Bronchial epithelial cell (primary cell): Measurements from ENCODE around the gene NAP1L1. TPM values are rescaled to one million over a fixed set of nuclear protein-coding genes. Genes with fewer than 3 reads are reported as not detected.

Experiments
- DNase-seq: peaks from one replicate; pipeline ENCODE4 v3.0.0-alpha.2; 2010; ENCODE audit warnings: low read depth
- FAIRE-seq: peaks from 2 replicates; lab custom pipeline; 2011; peaks lifted over from hg19 to GRCh38; lab: Jason Lieb, UNC
- H3K27me3 ChIP-seq: 2 replicates; pipeline ENCODE4 v1.5.1; 2011; ENCODE audit warnings: low read length; ENCODE audit not compliant: control insufficient read depth, insufficient read depth
- H3K36me3 ChIP-seq: 2 replicates; pipeline ENCODE4 v1.5.1; 2011; ENCODE audit warnings: low read length; ENCODE audit not compliant: control insufficient read depth, insufficient read depth
- H3K4me3 ChIP-seq: 2 replicates; pipeline ENCODE4 v1.5.1; 2011; ENCODE audit warnings: mild to moderate bottlenecking, low read depth, low read length, control low read depth
- total RNA-seq: library from RNA; depleted of rRNA; stranded (reverse); fragments of >200 nt; gene quantifications from 2 replicates; pipeline ENCODE4 v1.2.1, GENCODE V29; 2014
- TF ChIP-seq, protein P1 (sequence below): IDR thresholded peaks from 2 replicates; pipeline ENCODE4 v1.5.1; 2011; ENCODE audit warnings: mild to moderate bottlenecking, moderate library complexity, low read length, control low read depth, inconsistent platforms; ENCODE audit not compliant: insufficient read depth, severe bottlenecking

NAP1L1 gene
- total RNA-seq, 1 donor from 2014 or later: 166 TPM

DNA sequence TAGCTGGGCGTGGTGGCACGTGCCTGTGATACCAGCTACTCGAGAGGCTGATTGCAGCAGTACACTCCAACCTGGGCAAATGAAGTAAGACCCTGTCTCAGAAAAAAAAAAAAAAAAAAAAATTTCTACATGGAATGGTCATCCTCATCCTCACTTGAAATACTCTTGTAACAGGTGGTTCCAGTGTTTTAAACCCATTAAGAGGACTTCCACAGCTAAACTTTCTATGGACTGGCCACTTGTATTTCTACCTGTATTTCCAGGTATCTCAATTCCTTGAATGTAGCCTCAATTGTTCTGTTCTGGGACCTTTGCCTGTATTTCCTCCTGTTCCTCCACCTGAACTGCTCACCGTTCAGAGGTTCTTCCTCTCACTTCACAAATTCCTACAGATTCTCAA, 41.1 kb downstream of the NAP1L1 start:
- DNase-seq (no peak), FAIRE-seq (no peak)
- TF ChIP-seq, protein P1, sequence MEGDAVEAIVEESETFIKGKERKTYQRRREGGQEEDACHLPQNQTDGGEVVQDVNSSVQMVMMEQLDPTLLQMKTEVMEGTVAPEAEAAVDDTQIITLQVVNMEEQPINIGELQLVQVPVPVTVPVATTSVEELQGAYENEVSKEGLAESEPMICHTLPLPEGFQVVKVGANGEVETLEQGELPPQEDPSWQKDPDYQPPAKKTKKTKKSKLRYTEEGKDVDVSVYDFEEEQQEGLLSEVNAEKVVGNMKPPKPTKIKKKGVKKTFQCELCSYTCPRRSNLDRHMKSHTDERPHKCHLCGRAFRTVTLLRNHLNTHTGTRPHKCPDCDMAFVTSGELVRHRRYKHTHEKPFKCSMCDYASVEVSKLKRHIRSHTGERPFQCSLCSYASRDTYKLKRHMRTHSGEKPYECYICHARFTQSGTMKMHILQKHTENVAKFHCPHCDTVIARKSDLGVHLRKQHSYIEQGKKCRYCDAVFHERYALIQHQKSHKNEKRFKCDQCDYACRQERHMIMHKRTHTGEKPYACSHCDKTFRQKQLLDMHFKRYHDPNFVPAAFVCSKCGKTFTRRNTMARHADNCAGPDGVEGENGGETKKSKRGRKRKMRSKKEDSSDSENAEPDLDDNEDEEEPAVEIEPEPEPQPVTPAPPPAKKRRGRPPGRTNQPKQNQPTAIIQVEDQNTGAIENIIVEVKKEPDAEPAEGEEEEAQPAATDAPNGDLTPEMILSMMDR: no peak
- no peak overlapping the region for H3K4me3 ChIP-seq
- H3K36me3 ChIP-seq: no peaks in the 10 kb centered on the region
- no peaks in the 10 kb centered on the region for H3K27me3 ChIP-seq

DNA sequence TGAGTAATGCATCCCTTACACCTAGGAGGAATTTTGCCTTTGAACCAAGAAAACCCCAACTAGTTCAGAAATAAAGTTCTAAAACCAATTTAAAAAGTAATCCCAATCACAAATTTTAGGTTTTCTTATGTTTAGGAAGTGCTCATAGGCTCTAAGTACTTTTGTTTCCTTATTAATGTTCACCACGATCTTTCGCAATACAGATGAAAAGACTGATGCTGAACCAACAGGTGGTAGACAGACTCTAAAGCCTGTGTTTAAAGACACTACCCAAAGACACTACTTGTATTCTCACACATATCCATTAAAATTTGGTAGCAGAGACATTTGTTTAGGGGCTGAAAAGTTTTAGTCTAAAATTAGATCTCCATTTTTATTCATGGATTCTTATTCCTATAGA, 42.3 kb downstream of the NAP1L1 start:
- TF ChIP-seq, protein P1: no peak
- Histone ChIP-seq H3K4me3 (no peak overlapping the region), H3K27me3 (no peaks in the 10 kb centered on the region), H3K36me3 (no peaks in the 10 kb centered on the region)
- FAIRE-seq: no peak
- DNase-seq: no peak

DNA sequence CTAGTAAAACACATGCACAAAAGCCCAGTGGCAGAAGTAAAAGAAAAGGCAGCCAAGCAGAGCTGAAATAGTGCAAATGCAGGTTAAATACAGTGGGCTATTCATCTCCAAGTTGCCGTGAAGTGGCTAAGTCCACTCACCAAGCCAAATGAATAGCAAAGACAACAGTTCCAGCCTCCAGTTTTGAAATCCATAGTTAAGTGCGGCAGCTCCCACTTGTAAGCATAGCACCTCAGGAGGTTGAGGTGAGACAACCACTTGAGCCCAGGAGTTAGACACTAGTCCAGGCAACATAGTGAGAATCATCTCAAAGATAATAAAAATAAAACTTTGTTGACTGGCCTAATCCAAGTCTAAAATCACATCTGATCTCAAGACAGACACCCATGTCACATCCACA, 43.1 kb downstream of the NAP1L1 start:
- DNase-seq: no peak
- H3K27me3 ChIP-seq: no peaks in the 10 kb centered on the region
- H3K4me3 ChIP-seq: no peak overlapping the region
- no peak for FAIRE-seq
- TF ChIP-seq, protein P1: no peak
- H3K36me3 ChIP-seq: no peaks in the 10 kb centered on the region

DNA sequence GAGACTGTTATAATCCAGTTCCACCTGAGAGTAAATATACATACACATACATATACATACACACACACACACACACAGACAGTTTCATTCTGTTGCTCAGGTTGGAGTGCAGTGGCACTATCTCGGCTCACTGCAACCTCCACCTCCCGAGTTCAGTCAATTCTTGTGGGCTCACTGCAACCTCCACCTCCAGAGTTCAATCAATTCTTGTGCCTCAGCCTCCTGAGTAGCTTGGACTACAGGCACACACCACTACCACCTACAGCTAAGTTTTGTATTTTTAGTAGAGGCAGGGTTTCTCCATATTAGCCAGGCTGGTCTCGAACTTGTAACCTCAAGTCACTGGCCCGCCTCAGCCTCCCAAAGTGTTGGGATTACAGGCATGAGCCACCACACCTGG, 44.0 kb downstream of the NAP1L1 start:
- Histone ChIP-seq H3K27me3 (no peaks in the 10 kb centered on the region), H3K4me3 (no peak overlapping the region), H3K36me3 (no peaks in the 10 kb centered on the region)
- no peak for FAIRE-seq
- TF ChIP-seq, protein P1: no peak
- DNase-seq: no peak

DNA sequence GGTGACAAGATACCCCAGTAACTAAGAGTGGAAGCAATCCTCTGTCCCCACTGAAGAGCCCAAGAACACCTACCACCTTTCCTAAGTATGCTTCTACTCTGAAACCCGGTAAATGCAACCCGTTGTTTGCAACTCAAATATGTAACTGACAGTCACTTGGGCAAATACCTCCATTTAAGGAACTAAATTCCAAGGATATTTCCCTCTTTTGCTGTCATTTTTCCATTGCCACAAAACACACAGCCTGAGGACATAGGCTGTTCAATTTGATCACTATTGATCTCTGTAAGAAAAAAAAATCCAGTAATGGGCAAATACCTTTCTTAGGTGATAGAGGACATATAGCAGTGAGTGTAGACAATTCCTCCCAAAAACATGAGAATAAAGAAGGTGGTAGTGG, 46.3 kb downstream of the NAP1L1 start:
- H3K4me3 ChIP-seq: no peak overlapping the region
- FAIRE-seq (no peak), DNase-seq (no peak)
- no peaks in the 10 kb centered on the region for H3K36me3 ChIP-seq
- H3K27me3 ChIP-seq: no peaks in the 10 kb centered on the region
- TF ChIP-seq, protein P1: no peak
